ENCODE measurements around the gene ESYT2.

ESYT2 gene

DNA sequence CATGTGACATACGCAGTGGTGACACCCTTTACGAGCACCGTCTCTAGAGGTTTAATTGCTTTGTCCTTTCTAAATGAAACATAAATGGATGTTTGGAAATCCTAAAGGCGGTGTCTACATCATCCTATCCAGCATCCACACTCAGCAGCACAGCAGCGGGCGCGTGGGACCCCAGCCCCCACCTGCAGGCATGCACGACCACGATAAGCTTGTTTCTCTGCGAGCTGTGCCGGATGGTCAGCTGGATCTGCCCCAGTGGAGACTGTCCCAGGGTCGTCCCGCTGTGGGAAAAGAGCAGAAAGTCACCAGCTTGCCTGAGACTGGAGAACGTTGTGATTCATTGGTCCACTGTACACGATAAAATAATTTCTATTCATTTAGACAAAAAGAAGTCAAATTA, 90.5 kb downstream of the ESYT2 start:
- no peak for DNase-seq

DNA sequence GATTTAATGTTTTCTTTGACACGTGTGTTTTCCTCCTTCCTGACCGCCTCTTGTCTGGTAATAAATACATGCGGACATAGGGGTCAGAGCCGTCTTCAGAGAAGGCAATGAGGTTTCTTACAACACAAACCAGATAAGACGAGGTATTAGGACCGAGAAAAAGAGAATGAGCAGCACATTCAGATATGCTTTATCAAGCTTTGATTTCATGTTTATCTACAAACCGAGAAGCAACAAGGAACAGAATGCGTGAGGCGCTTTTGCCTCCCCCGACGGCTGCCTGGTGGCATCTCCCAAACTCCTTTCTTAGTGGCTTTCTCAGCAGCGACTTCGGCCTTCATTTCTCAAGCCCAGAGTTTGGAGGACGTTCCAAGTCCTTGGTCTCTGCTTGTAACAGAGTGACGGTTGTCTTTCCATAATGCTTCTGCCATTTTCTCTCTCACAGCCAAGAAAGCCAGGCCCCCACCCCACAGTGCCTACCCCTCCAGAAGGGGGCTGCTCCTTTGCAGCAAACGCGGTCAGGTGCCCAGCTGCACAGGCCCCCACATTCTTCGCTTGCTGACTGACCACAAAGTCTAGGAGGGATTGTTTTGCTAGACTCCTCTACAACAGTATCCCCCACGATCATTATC, 92.1 kb downstream of the ESYT2 start:
- no peak for DNase-seq

DNA sequence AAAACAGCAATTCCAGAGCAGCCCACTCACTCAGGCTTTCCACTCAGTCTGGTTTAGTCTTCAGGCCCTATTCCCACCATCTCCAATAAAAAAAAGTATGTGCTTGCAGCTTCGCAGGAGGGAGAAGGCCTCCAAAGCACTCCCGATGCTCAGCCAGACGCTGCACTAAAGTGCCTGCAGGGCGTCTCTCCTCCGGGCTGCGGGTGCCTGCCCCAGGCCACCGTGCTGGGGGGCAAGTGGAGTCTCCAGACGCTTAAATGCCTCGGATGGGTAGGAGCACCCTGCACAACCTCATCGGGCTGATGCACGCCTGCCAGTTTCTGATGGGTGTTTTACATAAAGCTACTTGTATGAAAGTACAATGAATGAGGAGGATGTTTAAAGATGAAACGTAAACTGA, 93.4 kb downstream of the ESYT2 start:
- no peak for DNase-seq

DNA sequence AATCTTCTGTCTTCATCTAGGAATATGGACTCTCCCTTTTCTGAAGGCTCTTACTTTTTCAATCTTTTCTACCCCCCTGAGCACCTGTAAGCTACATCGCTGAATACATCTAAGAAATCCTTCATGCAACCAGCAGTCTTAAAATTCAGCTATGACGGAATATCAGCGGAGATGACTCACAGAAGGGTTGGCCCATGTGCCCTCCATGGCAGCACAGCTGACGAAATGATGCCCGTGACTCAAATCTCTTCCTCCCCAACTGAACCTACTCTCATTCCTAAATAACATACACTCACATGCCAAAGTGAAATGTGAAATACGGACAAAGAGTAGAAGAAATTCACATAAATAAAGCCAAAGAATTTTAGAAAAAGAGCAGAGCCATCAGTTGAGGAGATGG, 94.4 kb downstream of the ESYT2 start:
- DNase-seq, result no peak

DNA sequence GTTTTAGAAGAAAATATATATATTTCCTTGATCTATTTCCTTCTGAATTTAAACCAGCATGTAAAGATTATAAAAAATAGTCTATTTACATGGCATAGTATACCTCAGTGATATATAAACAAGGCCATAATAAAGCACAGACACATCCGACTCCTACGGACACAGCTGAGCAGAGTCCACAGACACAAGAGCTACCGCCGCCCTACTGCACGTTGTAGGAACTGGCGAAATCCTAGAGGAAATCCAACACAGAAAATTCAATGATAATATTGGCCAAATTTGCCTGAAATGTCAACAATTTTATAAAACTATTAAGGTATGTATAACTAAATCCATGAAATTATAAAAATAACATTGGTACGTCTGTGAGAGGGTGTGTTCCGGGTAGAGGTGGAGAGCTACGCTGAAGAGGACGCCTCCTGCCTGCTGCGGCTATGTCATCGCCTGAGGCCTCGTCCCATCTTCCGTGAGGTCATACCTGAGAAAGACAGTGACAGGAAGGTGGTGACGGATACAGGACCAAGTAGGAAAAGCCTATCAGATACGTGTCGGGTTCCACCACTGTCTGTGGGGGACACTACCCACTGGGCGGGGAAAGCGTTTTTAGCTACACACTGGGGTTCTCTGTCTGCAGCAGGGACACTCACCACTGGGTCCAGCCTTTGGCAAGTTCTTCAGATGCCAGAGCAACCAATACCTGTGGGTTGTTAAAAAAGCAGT, 95.4 kb downstream of the ESYT2 start:
- DNase-seq, result no peak

DNA sequence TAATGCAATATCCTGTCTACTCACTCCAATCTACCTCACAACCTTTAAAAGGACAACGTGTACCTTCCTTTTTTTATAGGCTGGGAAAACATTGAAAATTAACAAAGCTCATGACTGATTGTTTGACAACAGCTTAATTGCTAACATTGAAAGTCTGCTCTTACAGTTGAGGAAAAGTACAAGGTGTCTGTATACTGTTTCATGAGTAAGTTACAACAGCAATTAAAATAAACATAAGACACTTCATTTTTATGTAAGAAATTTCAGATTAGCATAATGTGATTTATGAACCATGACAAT, 96.1 kb downstream of the ESYT2 start:
- DNase-seq, result no peak

DNA sequence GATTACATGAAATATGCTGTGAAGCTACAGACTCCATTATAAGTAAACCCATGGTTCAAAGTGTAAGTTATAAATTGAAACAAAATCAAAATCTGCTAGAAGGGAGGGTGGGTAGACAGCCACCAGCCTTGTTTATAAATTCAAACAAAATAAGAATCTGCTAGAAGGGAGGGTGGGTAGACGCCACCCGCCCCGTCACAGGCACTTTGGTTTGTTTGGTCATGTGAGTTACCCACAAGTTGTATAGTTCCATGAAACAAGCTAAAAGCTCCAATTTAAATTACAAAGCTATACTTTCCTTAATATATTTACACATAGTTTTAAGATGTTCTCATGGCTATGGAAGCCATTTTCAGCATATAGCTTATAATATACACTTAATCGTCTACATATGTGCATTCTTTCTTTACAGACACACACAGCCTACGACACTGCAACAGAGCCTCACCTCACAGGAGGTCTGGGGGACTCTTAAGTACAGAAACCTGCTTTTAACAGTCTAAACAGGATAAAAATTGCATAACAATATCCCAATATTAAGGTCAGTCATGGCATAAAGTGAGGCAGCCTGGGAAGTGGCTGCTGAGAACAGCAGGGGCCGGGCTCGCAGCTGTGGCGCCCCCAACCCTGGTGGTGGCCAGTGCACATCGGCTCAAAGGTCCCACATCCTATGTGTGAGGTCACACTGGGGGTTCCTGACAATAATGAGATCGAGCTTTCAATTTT, 96.7 kb downstream of the ESYT2 start:
- DNase-seq, result no peak

DNA sequence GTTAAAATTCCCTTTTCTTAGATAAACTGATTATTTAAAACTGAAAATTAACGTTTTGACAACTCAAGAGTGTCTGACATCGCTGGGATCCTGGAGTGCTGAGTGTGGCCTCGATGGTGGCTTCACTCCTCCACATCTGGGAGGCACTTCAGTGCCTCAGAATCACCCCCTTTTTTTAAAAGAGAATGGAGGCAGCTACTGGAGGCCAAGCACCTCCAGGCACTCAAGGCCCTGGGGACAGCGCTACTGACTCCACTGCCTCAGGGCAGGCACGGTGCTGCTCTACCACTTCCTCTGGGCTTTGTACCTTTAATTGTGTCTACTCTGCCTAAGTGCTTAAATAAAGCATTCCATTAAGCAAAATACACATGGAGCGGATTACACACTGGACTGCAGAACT, 97.5 kb downstream of the ESYT2 start:
- no peak for DNase-seq

DNA sequence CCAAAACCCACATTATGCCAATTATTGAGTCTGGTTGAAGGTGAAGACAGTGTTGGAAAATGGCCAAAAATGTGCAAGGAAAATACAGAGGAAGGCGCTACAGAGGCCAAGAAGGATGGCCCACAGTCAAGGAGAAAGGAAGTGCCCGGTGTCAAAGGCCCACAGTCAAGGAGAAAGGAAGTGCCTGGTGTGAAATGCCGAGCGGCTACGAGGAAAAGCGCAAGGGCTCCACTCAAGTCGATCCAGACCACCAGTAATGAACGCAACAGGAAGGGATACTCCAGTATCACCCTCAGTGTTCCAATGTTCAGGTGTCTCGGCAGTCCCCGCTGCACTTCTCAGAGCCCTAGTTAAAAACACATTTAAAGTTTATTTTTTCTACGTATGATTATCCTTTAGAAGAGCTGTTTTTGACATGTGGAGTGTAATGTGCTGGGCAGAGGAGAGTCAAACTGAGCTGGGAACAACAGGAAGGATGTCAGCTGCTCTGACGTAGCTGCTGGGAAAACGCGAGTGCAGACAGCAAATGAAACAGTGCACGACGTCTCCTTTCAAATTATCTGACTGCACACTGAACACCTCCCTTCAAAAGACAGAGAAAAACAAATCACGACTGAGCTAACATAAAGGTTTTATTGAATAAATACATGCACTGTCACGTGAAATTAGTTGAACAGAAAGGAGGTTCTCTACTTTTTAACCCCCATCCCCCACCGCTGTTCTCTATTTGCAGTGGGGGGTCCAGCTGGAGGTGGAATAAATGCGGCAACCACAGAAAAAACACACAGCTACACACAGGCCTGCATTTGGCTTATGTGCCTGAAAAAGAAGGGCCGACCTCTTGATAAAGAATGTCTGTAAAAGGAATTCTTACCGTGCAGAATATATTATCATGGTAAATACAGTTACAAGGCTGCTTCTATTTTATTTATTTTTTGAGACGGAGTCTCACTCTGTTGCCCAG, 98.6 kb downstream of the ESYT2 start:
- no peak for DNase-seq

DNA sequence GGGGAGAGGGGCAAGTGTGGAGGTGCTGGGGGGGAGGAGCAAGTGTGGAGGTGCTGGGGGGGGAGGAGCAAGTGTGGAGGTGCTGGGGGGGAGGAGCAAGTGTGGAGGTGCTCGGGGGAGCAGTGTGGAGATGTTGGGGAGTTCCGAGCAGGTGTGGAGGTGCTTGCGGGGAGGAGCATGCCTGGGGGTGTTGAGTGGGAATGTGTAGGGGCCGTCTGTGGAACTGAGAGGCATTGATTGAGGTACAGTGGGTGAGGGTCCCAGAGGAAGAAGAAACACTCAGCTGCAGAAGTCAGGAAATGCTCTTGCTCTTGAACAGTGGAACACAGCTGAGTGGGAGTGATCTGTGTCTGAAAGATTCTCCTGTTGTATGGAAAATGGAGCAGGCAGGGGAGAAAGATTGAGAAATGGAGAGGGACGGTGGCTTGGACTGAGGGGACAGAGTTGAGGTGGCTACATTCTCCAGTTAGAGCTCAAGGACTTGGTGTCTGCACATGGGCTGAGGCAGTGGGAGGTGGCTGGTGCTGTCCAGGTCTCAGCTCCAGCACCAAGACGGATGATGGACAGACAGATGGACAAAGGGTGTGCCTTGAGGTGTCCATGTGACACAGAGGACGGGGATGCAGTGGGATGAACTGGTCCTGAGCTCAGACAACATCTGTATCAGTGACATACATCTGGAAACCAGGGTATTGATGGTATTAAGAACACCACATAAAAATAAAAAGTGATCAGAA, 99.5 kb downstream of the ESYT2 start:
- DNase-seq, result no peak

DNA sequence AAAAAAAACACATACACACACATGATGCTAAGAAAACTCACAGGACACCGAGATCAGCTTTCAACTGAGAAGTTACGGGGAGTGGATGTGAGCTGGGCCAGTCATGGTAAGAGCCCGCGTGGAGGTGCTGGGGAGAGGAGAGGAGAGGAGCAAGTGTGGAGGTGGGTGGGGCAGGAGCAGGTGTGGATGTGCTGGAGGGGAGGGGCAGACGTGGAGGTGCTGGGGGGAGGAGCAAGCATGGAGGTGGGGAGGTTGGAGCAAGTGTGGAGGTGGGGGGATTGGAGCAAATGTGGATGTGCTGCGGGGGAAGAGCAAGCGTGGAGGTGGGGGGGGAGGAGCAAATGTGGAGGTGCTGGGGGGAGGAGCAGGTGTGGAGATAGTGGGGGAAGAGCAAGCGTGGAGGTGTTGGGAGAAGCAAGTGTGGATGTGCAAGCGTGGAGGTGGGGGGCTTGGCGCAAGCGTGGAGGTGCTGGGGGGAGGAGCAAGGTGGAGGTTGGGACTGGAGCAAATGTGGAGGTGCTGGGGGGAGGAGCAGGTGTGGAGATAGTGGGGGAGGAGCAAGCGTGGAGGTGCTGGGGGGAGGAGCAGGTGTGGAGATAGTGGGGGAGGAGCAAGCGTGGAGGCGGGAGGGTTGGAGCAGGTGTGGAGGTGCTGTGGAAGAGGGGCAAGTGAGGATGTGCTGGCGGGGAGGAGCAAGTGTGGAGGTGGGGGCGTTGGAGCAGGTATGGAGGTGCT, 100.2 kb downstream of the ESYT2 start:
- DNase-seq, result no peak

DNA sequence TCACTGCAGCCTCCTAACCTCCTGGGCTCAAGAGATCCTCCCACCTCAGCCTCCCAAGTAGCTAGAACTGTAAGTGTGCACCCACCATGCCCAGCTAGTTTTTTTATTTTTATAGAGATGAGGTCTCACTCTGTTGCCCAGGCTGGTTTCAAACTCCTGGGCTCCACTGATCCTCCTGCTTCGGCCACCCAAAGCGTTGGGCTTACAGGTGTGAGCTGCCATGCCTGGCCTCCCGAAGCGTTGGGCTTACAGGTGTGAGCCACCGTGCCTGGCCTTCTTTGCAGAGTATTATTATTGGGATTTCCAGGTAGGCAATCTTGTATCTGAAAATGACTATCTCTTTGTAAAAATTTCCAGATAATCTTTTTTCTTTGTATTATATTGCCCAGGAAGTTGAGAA, 101.6 kb downstream of the ESYT2 start:
- DNase-seq, result no peak

DNA sequence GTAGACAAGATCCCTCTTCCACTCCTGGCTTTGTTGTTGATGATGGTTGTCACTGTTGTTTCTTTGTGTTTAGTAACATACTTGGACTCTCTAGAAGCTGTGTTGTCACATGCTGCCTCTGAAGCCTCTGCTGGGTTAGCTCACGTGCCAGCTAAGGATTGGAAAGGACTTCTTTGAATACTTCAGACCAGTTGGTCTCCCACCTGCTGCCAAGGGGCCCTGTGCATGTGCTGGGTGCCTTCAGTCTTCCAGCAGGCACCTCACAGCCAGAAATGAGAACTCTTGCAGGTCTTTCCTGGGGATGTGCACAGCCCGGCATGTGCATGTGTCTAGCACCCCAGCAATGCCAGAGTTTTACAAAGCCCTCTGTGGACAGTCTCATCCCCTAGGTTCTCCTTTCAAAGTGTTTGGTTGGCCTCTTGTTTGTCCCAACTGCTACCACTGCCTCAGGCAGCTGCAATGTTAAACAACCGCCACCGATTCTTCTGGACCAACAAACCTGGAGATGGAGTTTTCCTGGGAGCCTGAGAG, 103.0 kb downstream of the ESYT2 start:
- no peak for DNase-seq

DNA sequence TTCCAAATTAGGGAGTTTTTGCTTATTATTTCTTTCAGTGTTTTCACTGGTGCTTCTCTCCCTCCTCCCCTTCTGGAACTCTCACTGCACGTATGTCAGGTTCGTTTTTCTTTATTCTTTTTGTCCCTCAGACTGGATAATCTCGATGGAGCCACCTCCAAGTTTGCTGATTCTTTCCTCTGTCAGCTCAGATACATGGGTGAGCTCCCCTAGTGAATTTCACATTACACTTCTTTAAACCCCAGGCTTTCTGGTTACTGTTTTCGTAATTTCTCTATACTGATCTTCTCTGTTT, 103.9 kb downstream of the ESYT2 start:
- DNase-seq, result no peak

DNA sequence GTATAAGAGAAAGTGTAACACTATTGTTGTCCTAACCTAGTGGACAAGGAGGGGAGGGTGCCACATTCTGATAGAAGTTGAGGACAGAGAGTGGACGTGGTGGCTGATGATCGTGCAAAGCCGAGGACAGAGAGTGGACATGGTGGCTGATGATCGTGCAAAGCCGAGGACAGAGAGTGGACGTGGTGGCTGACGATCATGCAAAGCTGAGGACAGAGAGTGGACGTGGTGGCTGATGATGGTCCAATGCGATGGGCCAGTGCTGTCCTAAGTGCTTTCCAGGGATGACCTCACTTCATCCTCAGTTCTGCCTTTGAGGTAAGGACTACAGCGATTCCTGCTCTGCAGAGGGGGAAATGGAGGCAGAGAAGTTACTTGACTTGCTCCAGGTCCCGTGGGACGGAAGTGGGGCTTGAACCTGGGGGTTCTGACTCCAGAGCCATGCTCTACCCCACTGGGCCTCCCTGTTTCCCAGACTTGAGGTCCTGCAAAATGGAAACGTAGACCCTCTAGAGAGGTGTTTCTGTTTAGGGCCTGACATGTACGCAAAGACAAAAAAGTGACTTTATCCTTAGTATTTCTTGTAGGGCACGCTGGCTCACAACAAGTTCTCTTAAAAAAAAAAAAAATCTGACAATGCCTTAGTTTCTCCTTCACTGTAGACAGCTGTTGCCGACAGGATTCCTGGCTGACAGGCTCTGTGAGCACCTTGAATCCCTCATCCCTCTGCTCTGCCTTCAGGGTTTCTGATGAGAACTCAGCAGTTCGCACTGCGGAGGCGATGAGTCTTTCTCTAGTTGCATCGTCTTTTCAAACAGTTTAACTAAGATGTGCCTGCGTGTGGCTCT, 104.4 kb downstream of the ESYT2 start:
- DNase-seq, result no peak

DNA sequence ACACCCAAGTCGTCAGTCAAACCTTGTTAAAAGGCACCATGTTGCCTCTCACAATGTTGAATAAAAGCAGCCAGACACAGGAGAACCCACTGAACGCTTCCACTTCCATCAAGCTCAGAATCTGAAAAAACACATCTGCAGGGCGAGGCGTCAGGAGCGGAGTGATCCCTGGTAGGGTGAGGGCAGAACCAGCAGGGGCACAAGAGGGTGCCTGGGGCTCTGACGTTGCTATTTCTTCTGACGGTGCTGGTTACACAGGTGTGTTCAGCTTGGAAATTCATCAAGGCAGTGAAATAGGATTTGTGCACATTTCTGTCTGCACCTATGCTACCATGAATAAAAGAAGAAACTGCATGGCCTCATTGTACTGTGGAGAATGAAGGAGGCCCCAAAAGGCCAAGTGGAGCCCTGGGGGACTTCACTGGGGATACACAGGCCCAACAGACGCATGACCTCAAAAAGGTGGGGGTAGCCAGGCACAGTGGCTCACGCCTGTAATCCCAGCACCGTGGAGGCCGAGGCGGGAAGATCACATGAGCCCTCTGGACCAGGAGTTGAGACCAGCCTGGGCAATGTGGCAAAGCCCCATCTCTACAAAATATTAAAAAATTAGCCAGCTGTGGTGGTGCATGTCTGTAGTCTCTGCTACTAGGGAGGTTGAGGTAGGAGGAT, 105.5 kb downstream of the ESYT2 start:
- DNase-seq, result no peak

DNA sequence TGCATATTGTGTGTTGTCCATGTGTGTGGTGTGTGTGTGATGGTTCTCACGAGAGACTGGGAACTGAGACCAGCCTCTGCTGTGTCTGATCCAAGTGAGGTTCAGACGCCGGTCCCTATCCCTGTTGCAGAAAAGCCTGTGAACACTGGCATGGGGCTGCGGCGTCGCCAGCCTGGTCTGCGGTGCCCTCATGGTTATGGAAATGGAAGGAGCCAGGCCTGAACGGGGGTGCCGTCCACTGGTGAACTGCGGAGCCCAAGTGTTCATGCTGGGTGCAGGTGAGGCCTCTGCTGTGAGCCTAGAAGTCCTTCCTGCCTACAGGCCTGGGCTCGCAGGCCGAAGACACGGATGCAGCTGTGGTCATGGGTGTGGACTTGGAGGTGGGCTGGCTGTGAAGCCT, 106.0 kb downstream of the ESYT2 start:
- no peak for DNase-seq

DNA sequence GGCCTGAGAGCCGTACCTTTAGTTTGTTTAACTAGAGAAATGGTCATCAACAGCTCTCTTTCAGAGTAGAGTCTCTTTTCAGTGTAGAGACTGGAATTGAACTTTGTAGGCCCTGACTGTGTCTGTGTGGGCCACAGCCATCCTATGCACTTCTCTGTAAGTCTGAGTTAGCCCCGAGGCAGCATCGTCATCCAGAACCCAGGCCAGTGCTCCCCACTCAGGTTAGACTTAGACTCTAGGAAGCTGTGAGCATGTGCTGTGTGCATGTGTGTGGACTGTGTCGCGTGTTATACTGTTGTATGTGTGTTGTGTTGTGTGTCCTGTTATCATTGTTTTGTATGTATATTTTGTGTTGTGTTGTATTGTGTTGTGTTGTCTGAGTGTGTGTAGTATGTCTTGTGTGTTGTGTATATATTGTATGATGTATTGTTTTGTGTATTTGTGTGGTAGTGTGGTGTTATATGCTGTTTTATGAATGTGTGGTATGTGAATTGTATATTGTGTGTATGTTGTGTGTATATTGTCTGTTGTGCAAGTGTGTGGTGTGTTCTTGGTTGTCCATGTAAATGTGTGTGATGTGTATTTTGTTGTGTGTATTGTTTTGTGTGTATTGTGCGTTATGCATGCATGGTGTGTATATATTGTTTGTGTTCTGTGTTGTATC, 106.6 kb downstream of the ESYT2 start:
- DNase-seq, result no peak

DNA sequence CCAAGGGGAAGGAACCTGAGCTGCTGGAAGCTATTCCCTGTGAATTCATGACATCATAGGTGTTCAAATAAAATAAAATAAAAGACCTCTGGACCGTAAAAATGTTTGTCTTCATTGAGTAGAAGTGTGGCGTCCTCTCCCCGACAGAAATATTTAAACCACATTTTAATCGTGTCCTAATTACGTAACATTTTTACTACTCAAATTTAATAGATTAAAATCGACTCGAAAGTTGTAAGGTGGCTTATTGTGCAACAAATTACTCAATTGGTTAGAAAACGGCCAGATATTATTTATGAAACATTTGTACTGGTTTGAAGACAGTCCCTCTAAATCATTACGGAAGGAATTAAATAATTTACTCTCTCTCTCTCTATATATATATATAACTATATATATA, 109.2 kb downstream of the ESYT2 start:
- no peak for DNase-seq

DNA sequence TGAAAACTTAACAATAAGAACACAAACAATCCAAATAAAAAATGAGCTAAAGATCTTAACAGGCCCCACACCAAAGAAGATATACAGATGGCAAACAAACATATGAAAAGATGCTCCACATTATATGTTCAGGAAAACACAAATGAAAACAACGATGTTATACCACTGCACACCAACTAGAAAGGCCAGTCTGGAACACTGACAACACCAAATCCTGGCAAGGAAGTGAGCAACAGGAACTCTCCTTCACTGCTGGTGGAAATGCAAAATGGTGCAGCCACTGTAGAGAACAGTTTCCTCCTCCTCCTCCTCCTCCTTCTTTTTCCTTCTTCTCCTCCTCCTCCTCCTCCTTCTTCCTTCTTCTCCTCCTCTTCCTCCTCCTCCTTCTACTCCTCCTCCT, 112.5 kb downstream of the ESYT2 start:
- DNase-seq, result no peak

All from activated CD4-positive, alpha-beta T cell treated with anti-CD3 and anti-CD28 coated beads, Interleukin-2, amount 50 U/mL, for 1 hour (primary cell).